Measurements from ENCODE around the gene SECTM1.

SECTM1 gene

DNA sequence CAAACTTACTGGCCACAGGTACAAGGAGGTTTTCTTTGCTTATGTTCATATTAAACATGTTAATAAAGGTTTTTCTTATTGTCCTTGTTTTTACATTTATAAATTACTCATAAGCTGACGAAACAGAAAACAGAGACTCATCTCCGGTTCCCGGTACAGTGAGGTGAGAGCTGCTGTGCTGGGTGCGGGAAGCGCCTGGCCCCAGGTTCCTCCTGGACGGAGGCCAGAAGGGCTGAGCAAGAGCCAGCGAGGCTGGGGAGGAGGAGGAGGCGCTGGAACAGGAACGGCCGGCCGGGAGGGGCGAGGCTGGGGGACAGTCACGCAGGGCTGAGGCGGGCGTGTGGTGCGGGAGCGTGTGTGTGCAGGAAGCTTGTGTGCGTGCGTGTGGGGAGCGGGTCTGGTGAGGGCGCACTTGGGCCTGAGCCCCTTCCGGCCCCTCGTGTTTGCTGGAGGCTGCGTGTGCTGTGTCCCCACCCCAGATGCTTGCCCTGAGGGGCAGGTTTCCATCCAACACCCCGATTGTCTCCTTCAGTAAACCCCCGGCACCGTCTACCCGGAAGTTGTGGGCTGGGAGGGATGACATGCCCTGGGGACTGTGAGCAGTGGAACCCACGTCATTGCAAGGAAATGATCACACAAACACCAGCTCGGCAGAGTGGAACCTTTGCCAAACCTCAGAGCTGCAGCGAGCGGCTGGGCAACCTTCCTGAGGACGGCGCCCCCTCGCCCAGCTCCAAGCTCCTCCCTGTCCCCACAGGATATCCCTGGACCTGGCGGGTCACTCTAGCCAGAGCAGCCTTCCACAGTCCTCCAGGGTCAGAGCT, 35.6 kb downstream of the SECTM1 start:
- peak; percentile 72 to 87 (median 84) for DNase-seq

DNA sequence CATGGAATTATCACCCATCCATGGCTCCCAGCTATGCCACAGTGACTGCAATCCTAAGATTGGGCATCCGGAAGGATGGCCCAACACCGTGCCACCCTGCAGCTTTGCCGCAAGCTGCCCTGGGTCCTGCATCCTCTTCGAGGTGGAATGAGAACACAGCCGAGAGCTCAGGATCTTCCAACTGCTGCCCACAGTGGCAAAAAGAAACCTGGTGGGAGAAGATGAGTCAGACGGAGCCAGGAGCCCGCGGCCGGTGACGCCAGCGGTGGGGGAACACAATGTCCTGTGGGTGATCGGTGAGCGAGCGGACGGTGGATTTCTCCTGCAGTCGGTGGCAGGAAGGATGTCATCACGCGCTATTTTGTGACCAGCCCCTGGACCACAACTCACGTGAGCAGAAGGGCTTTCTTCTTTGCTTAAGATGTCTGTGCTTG, 36.3 kb downstream of the SECTM1 start:
- peak in 3 of 4 experiments; percentile 55 to 62 (median 55) for DNase-seq

DNA sequence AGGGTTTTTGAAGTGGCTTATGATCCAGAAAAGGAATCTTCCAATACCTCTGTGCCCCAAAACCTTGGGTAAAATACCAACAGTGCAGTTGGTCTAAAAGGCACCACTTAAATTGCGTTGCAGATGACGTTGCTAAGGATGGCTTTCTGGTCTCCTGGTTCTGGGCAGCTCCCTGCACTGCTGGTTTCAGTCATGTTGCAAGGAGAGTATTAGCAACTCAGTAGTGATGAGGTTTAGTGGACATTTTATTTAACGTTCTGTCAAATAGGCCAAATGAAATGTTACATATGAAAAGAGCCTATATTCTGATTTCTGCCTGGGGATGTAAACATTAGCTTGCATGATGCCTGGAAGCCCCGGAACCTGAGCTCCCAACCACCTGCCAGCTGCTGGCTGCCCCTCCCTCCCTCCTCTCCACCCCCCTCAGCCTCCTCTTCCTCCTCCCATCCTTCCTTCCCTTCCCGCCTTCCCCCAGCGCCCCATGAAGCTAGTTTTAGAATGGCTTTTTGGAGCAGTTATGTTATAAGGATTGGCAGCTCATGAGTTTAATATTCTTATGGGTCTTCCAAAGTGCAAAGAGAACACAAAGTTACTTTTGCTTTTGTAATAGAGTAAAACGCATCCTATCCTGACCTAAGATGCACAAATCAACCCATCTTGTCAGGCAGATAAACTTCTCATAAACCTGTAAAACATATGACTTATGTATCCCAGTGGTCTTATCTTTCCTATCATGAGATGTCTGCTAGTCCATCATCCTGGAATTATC, 36.9 kb downstream of the SECTM1 start:
- DNase-seq, result no peak

DNA sequence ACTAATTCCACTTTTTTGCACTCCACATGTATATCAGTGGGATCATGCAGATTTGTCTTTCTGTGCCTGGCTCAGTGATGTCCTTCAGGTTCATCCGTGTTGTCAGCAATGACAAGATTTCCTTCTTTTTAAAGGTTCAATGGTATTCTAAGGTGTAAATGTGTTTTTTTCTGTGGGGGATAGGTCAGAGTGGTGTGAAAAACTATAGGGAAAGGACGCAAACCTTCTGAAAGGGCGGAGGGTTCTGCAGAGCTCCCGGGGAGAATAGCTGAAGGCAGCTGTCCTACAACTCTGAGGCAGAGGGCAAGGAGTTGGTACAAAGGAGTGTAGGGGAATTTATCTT, 38.1 kb downstream of the SECTM1 start:
- DNase-seq, result no peak

DNA sequence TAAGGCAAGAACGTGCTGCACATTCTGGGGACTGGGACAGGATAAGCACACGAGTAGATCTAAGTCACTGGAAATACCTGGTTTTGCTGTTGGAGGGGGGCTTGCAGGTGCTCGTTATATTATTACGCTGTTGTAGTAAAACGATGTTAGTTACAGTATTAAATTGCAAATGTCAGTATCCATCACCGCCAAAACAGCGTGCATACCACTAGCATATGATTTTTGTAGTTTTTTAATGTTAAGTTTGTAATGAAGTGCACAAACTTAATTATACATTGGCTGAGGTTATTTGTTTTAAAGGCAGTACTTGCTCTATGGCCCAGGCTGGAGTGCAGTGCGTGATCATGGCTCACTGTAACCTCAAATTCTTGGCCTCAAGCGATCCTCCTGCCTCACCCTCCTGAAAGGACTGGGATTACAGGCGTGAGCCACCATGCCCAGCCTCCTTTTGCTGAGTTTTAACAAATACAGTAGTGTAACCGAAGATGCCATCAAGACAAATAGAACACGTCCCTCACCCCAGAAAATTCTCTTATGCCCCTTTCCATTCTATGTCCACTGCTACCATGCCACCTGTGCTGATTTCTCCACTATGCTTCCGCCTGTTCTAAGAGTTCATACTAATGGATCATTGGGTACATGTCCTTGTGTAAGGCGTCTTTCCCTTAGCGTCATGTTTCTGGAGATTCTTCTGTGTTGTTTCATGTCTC, 39.3 kb downstream of the SECTM1 start:
- DNase-seq, result no peak

DNA sequence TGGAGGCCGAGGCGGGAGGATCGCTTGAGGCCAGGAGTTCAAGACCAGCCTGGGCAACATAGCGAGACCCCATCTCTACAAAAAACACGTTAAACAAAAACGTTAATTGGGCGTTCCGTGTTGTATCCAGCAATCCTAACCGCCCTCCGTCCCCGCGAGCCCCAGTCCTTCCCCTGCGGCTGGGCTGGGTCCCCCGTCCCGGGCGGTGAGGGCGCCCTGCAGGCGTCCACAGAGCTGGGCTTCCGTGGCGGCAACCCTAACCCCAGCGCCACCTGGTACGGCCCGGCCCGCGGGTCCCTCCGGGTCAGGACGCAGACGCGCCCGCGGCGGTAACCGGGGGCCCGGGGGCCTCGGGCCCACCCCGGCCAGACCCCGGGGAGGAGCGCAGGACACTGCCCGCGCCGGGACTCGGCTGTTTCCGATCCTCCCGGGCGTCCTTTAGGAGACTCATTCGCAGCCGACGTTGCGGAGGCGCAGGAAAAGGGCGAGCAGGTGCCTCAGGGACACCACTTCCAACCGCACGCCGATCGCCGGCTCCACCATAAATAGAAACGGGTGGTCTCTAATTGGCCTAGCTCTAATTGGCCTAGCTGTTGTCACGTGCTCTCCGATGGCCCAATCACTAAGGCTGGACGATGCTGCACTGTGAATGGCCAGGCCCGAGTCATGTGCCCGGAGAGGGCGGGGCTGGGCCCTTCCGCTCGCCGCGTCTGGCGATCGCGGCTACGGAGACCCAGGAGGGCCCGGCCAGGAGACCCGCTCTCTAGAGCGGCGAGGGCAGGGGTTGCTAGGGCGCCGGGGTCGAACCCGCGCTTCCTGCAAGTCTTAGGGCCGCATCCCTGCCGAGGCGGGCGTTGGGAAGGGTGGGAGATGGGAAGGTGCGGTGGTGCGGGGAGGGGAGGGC, 41.1 kb downstream of the SECTM1 start:
- DNase-seq, result peak; percentile 83 to 88 (median 88)

DNA sequence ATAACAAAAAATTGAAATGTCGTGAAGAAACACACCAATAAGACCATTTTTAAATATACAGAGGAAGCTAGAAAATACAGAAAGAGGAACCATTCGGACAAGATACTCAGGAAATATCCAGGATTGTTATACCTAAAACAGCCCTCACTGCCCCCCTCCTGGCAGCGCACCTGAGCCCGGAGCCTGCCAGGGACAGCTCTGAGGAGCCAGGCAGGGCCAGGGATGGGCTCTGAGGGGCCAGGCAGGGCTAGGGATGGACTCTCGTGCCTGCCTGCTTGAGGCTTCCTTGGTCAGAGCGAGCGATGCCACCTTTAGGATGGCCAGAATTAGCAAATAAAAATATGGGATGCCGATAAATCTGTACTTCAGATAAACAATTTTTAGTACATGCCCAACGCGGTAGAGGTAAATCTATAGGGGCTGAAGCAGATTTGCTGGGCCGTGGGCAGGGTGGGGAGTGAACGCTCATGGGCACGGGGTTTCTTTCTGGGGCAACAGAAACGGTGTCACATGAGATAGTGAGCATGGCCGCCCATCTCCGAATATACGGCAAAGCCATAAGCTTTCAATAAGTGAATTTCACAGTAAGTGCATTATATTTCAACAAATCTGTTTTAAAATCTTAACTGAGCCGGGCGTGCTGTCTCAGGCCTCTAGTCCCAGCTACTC, 41.9 kb downstream of the SECTM1 start:
- no peak for DNase-seq

DNA sequence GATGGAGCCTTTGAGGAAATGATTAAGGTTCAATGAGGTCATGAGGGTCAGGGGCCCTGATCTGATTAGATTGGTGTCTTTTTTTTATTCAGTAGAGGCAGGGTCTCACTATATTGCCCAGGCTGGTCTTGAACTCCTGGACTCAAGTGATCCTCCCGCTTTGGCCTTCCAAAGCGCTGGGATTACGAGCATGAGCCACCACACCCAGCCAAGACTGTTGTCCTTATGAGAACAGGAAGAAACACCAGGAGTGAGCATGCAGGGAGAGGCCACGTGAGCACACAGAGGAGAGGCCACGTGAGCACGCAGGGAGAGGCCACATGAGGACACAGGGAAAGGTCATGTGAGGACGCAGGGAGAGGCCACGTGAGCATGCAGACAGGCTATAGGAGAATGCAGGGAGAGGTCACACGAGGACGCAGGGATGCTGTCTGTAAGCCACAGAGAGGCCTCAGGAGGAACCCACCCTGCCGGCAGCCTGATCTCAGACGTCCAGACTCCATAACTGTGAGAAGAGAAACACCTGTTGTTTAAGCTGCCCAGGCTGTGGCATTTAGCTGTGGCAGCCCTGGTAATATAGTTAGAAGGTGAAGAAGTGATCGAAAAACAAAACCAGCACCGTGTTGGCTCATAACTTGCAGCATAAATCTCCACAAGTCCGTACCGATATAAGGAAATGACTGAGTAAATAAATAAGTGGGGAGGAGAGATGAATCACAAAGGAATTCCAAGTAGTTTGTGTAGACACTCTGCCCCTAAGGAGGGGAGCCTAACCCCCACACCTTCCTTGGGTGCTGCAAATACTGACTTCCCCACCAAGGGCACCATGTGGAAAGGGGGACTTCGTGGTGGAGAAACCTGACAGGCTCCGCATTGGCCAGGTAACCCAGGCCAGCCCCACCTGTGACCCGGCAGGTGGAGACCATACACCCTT, 45.4 kb downstream of the SECTM1 start:
- no peak for DNase-seq

DNA sequence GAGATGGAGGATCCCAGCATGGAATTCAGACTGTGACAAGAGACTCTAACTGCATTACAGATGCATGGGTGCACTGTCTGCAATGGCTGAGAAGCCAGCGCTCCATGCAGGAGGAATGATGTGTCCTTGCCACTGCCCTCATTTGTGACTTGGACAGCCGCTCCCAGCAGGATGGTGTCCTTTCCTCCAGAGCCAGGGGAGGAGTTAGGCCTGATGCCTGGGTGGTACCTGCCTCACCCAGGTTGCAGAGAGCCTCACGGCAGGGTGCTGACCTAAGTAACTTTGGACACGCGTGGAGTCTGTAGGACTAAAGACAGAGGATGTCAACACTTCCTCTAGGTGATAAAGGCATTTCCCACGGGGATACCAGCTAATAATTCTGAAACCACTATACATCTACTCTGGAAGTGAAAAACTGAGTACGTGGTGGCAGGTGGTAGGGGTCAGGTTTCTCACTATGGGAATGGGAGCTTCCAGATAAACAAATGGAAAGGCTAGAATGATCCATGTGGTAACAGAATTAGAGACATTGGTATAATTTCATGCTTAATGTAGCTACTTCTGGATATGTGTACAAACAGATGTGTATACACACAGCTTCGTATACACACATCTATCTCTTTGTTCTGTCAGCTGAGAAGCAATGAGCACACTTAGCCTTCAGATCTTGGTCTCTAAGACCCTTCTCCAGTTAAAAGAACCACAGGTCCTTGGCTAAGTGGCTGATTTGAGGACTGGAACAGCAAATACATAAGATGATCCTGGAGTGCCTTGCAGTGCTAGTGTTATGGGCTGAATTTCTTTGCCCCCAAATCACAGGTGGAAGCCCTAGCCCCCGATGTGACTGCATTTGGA, 46.3 kb downstream of the SECTM1 start:
- no peak for DNase-seq

DNA sequence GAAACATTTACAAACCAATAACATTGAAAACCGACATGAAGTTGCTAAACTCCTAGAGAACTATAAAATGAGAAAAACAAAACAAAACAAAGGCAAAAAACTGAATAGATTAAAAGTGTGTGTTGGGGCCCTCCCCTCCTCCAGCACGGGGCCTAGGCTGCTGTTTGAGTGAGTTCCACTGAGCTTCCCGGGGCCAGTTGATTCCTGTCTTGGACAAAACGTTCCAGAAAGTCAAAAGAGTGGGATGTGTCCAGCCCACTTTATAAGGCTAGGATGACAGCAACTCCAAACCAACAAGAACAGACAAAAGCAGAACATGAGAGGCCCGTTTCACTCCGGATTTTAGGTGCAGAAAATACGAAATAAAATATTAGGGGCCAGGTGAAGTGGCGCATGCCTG, 48.4 kb downstream of the SECTM1 start:
- DNase-seq, result no peak

DNA sequence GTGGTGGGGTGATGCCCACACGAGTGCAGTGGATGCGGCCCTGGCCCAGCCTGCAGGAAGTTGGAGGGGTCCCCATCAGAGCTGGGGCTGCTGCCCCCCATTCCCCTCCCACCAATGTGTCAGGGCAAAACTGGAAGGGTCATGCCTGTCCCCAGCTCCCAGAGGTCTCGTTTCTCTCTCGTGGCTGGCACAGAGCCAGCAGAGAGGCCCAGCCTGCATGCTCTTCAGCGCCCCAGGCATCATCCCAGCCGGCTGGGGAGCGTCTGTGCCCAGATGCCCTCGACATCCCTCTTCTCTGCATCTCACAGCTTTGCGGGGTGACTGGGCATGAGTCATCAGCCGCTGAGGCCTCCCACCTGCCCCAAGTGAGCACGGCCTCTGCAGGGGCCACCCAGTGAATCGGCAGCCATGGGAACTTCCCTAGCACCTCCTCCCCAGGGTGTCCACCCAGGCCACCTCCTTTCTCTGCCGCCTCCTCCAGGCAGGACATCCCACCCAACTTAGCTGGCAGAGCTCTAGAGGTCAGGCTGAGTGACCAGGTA, 50.3 kb downstream of the SECTM1 start:
- DNase-seq, result no peak

DNA sequence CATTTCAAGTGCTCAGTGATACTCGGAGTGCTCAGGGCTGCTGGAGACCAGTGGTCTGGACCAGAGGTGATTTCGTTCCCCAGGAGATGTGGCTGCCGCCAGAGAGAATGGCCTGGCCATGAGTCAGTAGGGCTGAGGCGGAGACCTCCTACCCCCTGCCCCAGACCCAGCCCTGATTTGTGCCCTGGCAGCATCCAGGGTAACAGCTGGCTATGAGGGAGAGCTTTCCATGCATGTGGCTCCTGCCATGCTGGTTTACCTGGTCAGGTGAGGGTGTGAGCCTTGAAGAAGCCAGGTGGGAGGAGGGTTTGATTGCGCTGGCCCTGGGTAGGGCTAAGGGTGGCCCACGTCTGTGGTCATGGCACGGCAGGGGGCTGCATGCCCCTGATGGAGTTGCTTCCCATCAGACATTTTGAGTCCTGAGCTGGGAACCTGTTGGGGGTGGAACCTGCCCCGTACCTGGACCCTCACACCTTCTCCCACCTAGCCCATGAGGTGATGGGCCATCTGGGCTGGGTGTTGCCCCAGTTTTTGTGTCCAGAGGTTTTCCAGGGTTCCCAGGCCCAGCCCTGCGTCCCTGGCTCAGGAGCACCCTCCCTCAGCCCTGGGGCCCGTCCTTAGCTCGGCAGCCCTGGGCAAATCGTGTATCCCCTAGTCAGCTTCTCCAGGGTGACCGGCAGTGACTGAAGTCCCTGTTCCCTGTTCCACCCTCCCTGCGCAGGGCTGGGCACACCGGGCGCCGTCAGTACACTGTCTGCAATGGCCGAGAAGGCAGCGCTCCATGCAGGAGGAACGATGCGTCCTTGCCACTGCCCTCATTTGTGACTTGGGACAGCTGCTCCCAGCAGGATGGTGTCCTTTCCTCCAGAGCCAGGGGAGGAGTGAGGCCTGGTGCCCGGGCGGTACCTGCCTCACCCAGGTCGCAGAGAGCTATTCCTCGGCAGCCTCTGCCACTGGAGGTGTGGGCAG, 51.0 kb downstream of the SECTM1 start:
- DNase-seq, result no peak

DNA sequence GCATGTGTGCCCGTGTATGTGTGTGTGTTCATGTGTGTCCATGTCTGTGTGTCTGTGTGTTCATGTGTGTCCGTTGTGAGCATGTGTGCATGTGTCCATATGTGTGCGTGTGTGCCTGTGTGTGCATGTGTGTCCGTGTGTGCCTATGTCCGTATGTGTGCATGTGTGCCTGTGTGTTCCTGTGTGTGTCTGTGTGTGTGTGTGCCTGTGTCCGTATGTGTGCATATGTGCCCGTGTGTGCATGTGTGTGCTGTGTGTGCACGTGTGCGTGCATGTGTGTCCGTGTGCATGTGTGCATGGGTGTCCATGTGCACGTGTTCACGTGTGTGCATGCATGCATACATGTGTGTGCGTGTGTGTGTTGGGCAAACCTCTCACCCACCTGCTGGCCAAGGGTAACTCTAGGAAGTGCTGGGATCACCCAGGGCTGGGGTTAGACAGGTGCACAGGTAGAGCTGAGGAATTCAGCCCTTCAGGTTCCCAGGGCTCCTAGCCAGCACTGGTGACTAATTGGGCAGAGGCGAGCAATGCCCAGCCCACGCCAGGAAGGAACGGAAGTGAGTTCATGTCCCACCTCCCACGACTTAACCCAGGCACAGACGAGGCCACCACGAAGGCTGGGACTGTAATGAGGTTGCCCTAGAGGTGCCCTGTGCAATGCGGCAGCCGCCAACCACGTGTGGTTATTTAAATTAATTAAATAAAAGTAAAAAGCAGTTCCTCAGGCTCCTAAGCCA, 51.9 kb downstream of the SECTM1 start:
- DNase-seq, result no peak

DNA sequence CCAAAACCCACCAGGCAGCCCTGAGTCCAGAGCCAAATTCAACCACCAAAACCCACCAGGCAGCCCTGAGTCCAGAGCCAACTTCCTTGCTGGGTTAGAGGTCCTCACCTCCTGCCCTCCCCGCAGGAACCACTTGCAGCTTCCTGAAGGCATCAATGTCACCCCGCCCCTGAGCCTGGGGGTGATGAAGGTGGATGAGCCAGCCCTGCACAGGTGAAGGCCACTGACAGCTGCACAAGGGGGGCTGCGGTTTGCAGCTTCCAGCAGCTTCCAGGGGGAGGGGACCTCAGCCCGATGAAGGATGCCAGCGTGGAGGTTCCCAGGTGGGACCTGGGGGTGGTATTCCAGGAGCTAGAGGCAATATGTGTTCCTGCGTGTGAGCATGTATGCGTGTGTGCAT, 52.5 kb downstream of the SECTM1 start:
- DNase-seq, result no peak

DNA sequence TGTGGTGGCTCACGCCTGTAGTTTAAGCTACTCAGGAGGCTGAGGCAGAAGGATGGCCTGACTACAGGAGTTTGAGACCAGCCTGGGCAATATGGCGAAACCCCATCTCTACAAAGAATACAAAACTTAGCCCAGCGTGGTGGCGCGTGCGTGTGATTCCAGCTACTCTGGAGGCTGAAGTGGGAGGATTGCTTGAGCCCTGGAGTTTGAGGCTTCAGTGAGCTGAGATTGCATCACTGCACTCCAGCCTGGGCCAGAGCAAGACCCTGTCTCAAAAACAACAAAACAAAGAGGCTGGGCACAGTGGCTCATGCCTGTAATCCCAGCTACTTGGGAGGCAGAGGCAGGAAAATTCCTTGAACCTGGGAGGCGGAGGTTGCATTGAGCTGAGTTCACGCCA, 53.0 kb downstream of the SECTM1 start:
- no peak for DNase-seq

DNA sequence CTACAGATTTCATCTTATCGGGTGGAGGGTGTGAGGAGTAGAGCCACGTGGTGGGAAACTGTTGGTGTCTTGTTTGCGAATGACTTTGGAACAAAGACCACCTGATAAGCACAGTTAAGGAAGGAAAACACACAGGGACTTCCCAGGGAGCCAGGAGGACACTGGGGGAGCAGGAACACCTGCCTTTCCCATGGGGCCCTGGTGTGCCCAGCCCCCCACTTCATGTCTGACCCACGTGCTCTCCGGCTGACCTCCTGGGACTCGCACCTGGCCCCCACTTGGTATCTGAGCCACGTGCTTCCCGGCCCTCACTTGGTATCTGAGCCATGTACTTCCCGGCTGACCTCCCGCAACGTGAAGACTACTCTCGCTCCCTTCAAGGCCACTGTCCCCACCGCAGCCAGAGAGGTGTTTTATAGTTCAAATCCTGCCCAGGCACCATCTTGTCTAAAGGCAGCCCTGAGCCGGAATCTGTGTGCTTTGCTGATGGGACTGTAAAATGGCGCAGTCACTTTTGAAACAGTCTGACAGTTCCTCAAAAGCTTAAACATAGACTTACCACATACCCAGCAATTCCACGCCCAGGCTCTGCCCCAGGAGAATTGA, 54.7 kb downstream of the SECTM1 start:
- DNase-seq, result no peak

DNA sequence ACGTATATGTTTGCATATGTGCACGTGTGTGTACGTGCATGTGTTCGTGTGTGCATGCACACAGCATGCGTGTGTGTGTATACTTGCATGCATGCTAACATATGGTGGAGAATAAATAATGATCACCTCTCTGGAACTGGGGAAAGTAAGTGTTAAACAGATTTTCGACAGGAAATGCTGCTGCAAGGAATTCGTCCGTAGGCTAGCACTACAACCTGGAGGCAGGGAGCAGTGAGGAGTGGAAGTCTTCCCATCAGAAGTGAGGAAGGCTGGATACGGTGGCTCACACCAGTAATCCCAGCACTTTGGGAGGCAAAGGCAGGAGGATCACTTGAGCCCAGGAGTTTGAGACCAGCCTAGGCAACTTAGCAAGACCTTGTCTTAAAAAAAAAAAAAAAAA, 55.3 kb downstream of the SECTM1 start:
- DNase-seq, result no peak

Measured in activated CD4-positive, CD25-positive, alpha-beta regulatory T cell (primary cell).